HepG2 (cell line): ENCODE measurements around the gene NRSN2. TPM values are rescaled to one million over a fixed set of nuclear protein-coding genes. Genes with fewer than 3 reads are reported as not detected.
A peak's percentile ranks its signal among the peaks of the same experiment; 100 is the strongest.

Experiments
- CCDC6 ChIP-seq: sonication (generic); formaldehyde crosslinking; IDR thresholded peaks from 2 replicates; pipeline ENCODE4 v1.8.1; 2022; ENCODE audit warnings: mild to moderate bottlenecking, missing genetic modification reagents, moderate library complexity
- CHD4 ChIP-seq: fragments of 200-600 bp; sonication (generic); IDR thresholded peaks from 2 replicates; pipeline ENCODE4 v1.7.0; 2017; ENCODE audit warnings: mild to moderate bottlenecking, low read length, borderline replicate concordance
- ELF1 ChIP-seq: sonication (generic); formaldehyde crosslinking; IDR thresholded peaks from 2 replicates; pipeline ENCODE4 v1.4.0; 2020; ENCODE audit warnings: missing genetic modification reagents
- FOXP1 ChIP-seq, 2 experiments: fragments of 450-650 bp in 1 of 2; IDR thresholded peaks; 2 replicates each; pipeline ENCODE4 v1.6.1; 2017 to 2018; ENCODE audit warnings: antibody characterized with exemption in 1 of 2
- KLF12 ChIP-seq: sonication (generic); formaldehyde crosslinking; IDR thresholded peaks from 2 replicates; pipeline ENCODE4 v1.4.0; 2020; ENCODE audit warnings: missing genetic modification reagents, borderline replicate concordance
- NCOA1 ChIP-seq: sonication (generic); formaldehyde crosslinking; IDR thresholded peaks from 2 replicates; pipeline ENCODE4 v1.9.0; 2021; ENCODE audit warnings: missing genetic modification reagents
- NFE2L1 ChIP-seq: sonication (generic); formaldehyde crosslinking; IDR thresholded peaks from 2 replicates; pipeline ENCODE4 v1.4.0; 2020; ENCODE audit warnings: missing genetic modification reagents, mild to moderate bottlenecking, borderline replicate concordance
- SNAPC4 ChIP-seq: sonication (generic); formaldehyde crosslinking; IDR thresholded peaks from 2 replicates; pipeline ENCODE4 v1.4.0; 2020; ENCODE audit warnings: mild to moderate bottlenecking, missing genetic modification reagents
- TCF7L2 ChIP-seq: IDR thresholded peaks from 2 replicates; pipeline ENCODE4 v1.6.1; 2011; ENCODE audit warnings: mild to moderate bottlenecking, low read depth, low read length, moderate library complexity
- TGIF2 ChIP-seq: IDR thresholded peaks from 2 replicates; pipeline ENCODE4 v1.6.1; 2016; ENCODE audit warnings: control low read depth, missing compliant biosample characterization
- ZNF12 ChIP-seq: sonication (generic); formaldehyde crosslinking; IDR thresholded peaks from 2 replicates; pipeline ENCODE4 v1.5.0; 2020; ENCODE audit warnings: missing genetic modification reagents
- ZNF232 ChIP-seq: sonication (generic); formaldehyde crosslinking; IDR thresholded peaks from 2 replicates; pipeline ENCODE4 v1.4.0; 2020; ENCODE audit warnings: missing genetic modification reagents, borderline replicate concordance
- ZNF274 ChIP-seq: sonication (generic); formaldehyde crosslinking; IDR thresholded peaks from 2 replicates; pipeline ENCODE4 v1.5.1; 2020; ENCODE audit warnings: mild to moderate bottlenecking, missing genetic modification reagents
- ZNF383 ChIP-seq: sonication (generic); formaldehyde crosslinking; IDR thresholded peaks from 2 replicates; pipeline ENCODE4 v1.4.0; 2020; ENCODE audit warnings: missing genetic modification reagents, mild to moderate bottlenecking, borderline replicate concordance
- ZNF740 ChIP-seq: sonication (generic); formaldehyde crosslinking; IDR thresholded peaks from 2 replicates; pipeline ENCODE4 v1.4.0; 2020; ENCODE audit warnings: missing genetic modification reagents
- ZSCAN20 ChIP-seq: sonication (generic); formaldehyde crosslinking; IDR thresholded peaks from 2 replicates; pipeline ENCODE4 v1.4.0; 2020; ENCODE audit warnings: missing genetic modification reagents, mild to moderate bottlenecking, borderline replicate concordance
- polyA plus RNA-seq, 8 experiments: library from polyadenylated mRNA; depleted of rRNA in 3 of 8; stranded (reverse) in 7 of 8; unstranded in 1 of 8; fragments of >200 nt; fragmentation: Illumina TruSeq in 4 of 8; extraction: Trizol in 4 of 8; gene quantifications; 2 replicates each; pipeline versions ENCODE4 v1.2.1 to v1.2.3, GENCODE V29; 2011 to 2016; ENCODE audit warnings: low read depth in 4 of 8, missing spikeins in 1 of 8, mixed read lengths in 1 of 8; ENCODE audit not compliant: insufficient read depth in 1 of 8
- total RNA-seq, 5 experiments: library from RNA; depleted of rRNA; stranded (reverse); fragments of >200 nt; fragmentation: Illumina TruSeq; extraction: Trizol; gene quantifications; 2 replicates each; pipeline ENCODE4 v1.2.3, GENCODE V29; 2016; ENCODE audit warnings: low read depth in 1 of 5
- TF ChIP-seq, protein P1 (sequence below): sonication (generic); formaldehyde crosslinking; IDR thresholded peaks from 2 replicates; pipeline ENCODE4 v1.5.0; 2020; ENCODE audit warnings: missing genetic modification reagents, mild to moderate bottlenecking, borderline replicate concordance
- TF ChIP-seq, protein P2 (sequence below): sonication (generic); formaldehyde crosslinking; IDR thresholded peaks from 2 replicates; pipeline ENCODE4 v1.5.0; 2020; ENCODE audit warnings: missing genetic modification reagents
- TF ChIP-seq, protein P3 (sequence below): sonication (generic); formaldehyde crosslinking; IDR thresholded peaks from 2 replicates; pipeline ENCODE4 v1.8.0; 2022; ENCODE audit warnings: mild to moderate bottlenecking, missing genetic modification reagents, borderline replicate concordance

Gene NRSN2
- total and polyA plus RNA-seq, 2 of the 13 experiments (the other 11 are each of a cell fraction or from before 2014, with no cell fraction given): 32.3 to 49.4 TPM

- 0 out of 2 replicates have a peak, but pooled peaks have one; percentile 79 for TF ChIP-seq SNAPC4 (CRISPR knock-in tag)
- peak; percentile 64; the same call in 1 of the 2 replicates for TF ChIP-seq NCOA1 (CRISPR knock-in tag)
- no peak for TF ChIP-seq TCF7L2
- TF ChIP-seq ZNF12: no peak
- TF ChIP-seq, protein P1, sequence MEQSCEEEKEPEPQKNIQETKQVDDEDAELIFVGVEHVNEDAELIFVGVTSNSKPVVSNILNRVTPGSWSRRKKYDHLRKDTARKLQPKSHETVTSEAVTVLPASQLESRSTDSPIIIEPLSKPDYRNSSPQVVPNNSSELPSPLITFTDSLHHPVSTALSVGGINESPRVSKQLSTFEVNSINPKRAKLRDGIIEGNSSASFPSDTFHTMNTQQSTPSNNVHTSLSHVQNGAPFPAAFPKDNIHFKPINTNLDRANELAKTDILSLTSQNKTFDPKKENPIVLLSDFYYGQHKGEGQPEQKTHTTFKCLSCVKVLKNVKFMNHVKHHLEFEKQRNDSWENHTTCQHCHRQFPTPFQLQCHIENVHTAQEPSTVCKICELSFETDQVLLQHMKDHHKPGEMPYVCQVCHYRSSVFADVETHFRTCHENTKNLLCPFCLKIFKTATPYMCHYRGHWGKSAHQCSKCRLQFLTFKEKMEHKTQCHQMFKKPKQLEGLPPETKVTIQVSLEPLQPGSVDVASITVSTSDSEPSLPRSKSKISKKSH (CRISPR knock-in tag): no peak; the same call in 1 of the 2 replicates
- TF ChIP-seq ZNF232 (CRISPR knock-in tag): no peak
- no peak for TF ChIP-seq TGIF2
- TF ChIP-seq ZNF383 (CRISPR knock-in tag): no peak
- no peak for TF ChIP-seq KLF12 (CRISPR knock-in tag)
- TF ChIP-seq ELF1 (CRISPR knock-in tag): peak; percentile 28; the same call in 1 of the 2 replicates
- no peak for TF ChIP-seq FOXP1 (IDR thresholded peaks at IDR 0.05)
- TF ChIP-seq FOXP1 (CRISPR knock-in tag; IDR thresholded peaks at IDR 0.05): peak; percentile 47; the same call in 1 of the 2 replicates
- TF ChIP-seq CHD4: peak; percentile 18; the same call in 1 of the 2 replicates
- 0 out of 2 replicates have a peak, but pooled peaks have one; percentile 78 for TF ChIP-seq CCDC6 (CRISPR knock-in tag)
- TF ChIP-seq, protein P2, sequence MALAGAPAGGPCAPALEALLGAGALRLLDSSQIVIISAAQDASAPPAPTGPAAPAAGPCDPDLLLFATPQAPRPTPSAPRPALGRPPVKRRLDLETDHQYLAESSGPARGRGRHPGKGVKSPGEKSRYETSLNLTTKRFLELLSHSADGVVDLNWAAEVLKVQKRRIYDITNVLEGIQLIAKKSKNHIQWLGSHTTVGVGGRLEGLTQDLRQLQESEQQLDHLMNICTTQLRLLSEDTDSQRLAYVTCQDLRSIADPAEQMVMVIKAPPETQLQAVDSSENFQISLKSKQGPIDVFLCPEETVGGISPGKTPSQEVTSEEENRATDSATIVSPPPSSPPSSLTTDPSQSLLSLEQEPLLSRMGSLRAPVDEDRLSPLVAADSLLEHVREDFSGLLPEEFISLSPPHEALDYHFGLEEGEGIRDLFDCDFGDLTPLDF: peak; percentile 76
- TF ChIP-seq, protein P3, sequence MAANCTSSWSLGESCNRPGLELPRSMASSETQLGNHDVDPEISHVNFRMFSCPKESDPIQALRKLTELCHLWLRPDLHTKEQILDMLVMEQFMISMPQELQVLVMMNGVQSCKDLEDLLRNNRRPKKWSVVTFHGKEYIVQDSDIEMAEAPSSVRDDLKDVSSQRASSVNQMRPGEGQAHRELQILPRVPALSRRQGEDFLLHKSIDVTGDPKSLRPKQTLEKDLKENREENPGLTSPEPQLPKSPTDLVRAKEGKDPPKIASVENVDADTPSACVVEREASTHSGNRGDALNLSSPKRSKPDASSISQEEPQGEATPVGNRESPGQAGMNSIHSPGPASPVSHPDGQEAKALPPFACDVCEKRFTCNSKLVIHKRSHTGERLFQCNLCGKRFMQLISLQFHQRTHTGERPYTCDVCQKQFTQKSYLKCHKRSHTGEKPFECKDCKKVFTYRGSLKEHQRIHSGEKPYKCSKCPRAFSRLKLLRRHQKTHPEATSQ (CRISPR knock-in tag): no peak
- TF ChIP-seq ZNF740 (CRISPR knock-in tag): no peak
- no peak for TF ChIP-seq NFE2L1 (CRISPR knock-in tag)
- TF ChIP-seq ZSCAN20: 0 out of 2 replicates have a peak, but pooled peaks have one; percentile 32
- TF ChIP-seq ZNF274 (CRISPR knock-in tag): no peak
Observed at GRCh38 chr20:327186-328026, 19.5 kb upstream of the NRSN2 start (continued).
